OCI-LY3 (cell line): Measurements from ENCODE around the gene C11orf54.

Experiments
- CTCF ChIP-seq: fragments of 200-600, 300-600 bp; sonication (generic); IDR thresholded peaks from 2 replicates; pipeline ENCODE4 v1.5.1; 2014; ENCODE audit warnings: antibody characterized with exemption, low read length, low read depth
- EZH2phosphoT487 ChIP-seq: fragments of 200-600 bp; shearing (Covaris generic); IDR thresholded peaks from 2 replicates; pipeline ENCODE4 v1.6.1; 2018; ENCODE audit warnings: antibody characterized with exemption, mixed run types, low read depth

- TF ChIP-seq EZH2phosphoT487: no peak
- TF ChIP-seq CTCF: no peak
These were observed 17.4 kb upstream of the C11orf54 start for GRCh38 chr11:93724089-93724488.
